Putamen (tissue), 1 donor: ENCODE measurements around the gene PNPLA3.
A peak's percentile ranks its signal among the peaks of the same experiment; 100 is the strongest.

Experiments
- DNase-seq: peaks from one replicate; pipeline ENCODE4 v3.0.0-alpha.2; 2016; ENCODE audit warnings: low spot score

PNPLA3 gene, protein sequence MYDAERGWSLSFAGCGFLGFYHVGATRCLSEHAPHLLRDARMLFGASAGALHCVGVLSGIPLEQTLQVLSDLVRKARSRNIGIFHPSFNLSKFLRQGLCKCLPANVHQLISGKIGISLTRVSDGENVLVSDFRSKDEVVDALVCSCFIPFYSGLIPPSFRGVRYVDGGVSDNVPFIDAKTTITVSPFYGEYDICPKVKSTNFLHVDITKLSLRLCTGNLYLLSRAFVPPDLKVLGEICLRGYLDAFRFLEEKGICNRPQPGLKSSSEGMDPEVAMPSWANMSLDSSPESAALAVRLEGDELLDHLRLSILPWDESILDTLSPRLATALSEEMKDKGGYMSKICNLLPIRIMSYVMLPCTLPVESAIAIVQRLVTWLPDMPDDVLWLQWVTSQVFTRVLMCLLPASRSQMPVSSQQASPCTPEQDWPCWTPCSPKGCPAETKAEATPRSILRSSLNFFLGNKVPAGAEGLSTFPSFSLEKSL

GRCh38 chr22:43923631-43924464, at the start of gene PNPLA3:
Gene PNPLA3, plus strand, starts transcription at chr22:43923805. Its CDS starts 107 bp downstream, at chr22:43923912.
- DNase-seq: peak; percentile 82

DNA sequence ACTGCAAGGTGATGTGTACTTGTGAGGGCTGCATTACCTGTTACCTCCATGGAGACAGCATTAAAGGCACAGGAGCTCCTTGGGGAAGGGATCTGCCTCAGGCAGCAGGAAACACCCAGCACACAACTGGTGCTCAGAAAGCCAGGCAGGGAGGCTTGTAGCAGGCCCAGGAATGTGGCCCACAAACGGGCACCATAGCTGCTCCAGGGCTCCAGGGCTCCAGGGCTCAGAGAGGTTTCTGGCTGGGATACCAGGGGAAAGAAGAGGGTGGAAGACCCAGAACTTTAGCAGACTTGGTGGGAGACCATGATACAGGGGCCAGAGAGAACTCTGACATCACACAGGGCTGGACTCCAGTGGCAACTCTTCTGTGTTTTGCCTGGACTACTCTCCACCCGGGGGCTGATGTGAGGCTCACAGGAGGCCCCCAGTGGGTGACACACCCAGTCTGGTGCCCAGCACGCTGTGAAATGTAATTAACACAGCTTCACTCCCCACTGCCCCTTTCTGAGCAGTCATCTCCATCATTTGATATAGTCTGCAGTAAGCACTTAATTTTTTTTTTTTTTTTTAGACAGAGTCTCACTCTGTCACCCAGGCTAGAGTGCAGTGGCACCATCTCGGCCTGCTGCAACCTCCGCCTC, 46.6 kb upstream of the PNPLA3 start:
- DNase-seq: no peak

DNA sequence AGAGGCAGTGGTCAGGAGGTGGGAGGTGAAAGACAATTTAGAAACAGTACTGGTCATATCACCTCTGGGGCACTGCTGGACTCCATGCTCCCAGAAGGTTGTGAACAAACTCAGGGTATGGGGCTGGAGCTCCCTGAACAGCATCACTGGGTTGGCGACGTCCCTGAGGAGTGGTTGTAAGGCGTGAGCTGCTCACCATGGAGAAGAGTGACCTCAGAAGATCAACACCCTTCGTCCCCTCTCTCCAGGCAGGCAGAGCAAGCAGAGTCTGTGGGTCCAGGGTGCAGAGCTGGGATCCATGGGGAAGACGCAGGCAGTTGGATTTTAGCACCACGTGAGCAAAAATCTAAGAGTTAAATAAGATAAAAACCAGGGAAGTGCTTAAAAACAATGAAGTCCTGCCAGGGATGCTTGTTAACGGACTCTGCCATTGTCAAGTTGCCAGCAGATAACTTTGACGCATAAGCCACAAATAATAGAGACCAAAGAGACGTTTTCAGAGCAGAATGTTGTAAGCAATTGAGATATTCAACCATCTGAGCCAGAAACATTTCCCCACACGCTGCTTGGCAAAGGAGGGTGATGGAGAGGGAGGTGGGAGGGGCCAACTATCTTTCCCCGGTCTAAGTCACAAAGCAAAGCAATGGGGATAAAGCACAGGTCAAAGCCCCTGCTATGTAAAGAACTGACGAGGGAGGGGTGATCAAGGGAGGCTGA, 45.4 kb upstream of the PNPLA3 start:
- no peak for DNase-seq

GRCh38 chr22:43878831-43879550, 44.6 kb upstream of the PNPLA3 start:
- DNase-seq: no peak

- no peak for DNase-seq
Observed at GRCh38 chr22:43879901-43880540, 43.6 kb upstream of the PNPLA3 start.

DNA sequence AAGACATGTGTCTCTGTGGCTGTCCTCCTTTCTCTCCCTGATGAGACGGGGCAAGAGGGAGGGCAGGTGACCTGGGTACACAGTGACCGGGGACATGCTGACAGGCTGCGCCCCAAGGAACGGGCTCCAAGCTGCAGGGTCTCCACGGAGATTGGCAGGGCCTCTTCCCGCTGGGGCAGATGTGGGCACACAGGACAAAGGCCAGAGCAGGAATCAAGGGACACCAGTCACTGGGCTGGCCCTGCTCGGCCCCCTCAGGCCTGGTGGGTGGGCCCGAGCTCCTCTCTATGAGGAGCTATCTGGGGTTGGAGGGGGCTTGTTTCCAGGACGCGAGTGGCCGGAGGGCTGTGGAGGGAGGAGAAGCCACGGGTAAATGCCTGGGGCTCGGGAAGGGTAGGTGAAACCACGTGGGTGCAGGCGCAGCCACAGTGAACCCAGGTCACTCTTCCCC, 43.0 kb upstream of the PNPLA3 start:
- DNase-seq: no peak

GRCh38 chr22:43881091-43882061, 42.2 kb upstream of the PNPLA3 start:
- no peak for DNase-seq

- no peak for DNase-seq
Observed at GRCh38 chr22:43882122-43882767, 41.4 kb upstream of the PNPLA3 start.

GRCh38 chr22:43883012-43883661, 40.5 kb upstream of the PNPLA3 start:
- no peak for DNase-seq

DNA sequence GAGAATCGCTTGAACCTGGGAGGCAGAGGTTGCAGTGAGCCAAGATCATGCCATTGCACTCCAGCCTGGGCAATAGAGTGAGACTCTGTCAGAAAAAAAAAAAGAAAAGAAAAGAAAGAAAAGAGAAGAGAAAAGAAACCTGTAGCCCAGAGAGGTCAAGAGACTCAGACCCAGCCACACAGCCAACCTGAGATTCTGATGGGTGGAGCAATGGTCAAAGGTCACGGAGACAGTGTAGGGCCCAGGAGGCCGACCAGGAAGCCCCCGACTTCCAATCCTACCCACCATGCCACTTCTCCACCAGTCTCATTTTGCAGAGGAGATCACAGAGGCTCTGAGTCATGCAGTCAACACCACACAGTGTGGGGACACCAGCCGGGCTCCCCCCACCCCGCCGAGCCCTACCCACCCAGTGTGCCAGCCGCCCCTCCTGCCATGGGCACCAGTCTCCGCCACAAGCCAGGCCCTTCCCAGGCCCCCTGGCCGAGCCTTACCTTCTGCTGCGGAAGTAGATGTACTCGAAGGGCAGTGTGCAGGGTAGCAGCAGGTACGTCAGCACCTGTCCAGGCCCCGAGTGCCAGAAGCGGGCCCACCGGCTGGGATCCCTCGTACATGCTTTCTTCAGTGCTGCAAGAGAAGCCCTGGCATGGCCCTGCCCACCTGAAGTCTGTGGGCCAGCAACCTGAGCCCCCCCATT, 39.7 kb upstream of the PNPLA3 start:
- no peak for DNase-seq

DNA sequence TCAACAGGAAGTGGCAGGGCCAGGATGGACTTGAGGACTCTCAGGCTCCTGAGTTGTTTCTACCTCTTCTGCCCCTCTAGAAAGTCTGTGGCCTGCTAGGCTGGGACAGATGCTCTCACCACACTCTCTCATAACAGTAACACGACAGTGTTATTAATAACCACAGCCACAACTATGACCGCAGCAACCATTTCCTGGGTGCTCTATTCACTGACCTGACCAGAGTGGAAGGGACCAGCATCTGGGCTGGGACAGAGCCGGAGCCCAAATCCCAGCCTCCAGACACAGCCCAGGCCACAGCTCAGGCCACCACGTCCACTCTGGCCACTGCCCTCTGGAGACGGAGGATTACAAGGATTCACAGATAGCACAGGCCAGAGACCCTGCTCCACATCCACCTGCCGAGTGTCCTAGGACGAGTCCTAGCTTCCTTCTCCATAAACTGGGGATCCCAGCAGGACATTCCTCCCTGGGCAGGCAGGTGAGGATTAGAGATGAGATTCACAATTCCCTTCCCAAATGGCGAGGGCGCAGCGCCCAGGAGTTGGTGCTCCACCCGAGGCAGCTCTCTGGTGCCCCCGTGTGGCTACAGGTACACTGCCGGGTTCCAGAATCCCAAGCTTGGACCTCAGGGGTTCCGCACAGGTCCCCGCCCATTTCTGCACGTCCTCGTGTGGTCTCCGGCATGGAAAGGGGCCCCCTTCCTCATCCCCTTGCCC, 38.8 kb upstream of the PNPLA3 start:
- no peak for DNase-seq

GRCh38 chr22:43885319-43885671, 38.3 kb upstream of the PNPLA3 start:
- no peak for DNase-seq

DNA sequence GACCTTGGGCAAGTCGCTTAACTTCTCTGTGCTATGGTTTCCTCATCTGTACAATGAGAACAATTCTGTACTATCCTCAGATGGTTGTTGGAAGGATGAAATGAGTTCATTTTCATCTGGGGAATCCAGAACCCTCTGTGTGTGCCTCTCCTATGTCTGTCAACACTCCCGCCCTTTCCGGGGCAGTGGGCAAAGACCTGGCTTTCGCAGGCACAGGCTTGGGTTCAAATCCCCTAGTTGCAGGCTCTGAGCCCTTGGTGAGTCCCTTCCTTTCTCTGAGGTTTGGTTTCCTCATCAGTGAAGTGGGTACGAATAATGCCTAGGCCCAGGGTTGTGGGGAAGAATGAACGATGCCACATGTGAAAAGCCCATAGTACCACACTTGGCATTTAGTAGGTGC, 37.8 kb upstream of the PNPLA3 start:
- no peak for DNase-seq

GRCh38 chr22:43886231-43886630, 37.4 kb upstream of the PNPLA3 start:
- no peak for DNase-seq

DNA sequence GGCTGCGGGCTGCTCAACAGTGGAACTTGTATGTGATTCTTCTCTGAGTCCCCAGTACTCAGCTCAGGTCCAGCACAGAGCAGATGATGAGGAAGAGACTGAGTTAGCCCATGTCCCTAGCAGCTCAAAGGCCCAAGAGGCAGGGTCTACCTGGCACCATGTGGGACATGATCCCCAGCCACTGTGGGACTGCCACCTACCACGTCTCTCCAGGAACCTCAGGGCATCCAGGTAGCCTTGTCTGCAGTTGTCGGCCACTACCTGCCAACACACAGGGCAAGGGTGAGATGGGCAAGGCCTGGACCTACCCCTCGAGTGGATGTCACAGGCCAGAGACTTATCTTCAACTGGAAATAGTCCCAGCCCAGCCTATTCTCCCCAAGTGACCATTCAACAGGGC, 36.2 kb upstream of the PNPLA3 start:
- no peak for DNase-seq

DNA sequence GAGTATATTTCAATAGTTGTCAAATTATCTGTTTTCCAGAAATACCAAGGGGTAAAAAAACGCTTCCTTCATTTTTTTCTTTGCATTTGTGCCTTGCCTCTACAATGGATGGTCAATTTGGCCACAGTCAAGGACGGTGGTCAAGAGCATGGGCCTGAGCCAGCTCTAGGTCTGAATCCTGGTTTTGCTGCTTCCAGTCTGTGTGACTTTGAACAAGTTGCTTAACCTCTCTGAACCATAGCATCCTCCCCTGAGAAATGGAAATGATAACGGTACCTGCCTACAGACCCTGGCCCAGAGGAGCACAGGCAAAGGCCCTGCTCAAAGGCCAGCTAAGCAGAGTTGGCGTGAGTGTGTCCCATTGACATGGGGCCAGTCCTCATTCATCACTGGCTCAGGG, 34.9 kb upstream of the PNPLA3 start:
- no peak for DNase-seq

GRCh38 chr22:43889201-43889859, 34.3 kb upstream of the PNPLA3 start:
- no peak for DNase-seq
